HG02610 (cell line): ENCODE data around the gene TTL.
"Not testable (repeated sequence)": the region's sequence is repeated elsewhere in the genome, so short reads cannot be mapped to it uniquely, and the experiment has no call there.

Source experiments
- ATAC-seq: cut with Tn5 transposase; IDR thresholded peaks from one replicate; pipeline ENCODE4 v1.9.1; 2021; ENCODE audit warnings: mild to moderate bottlenecking, moderate library complexity; ENCODE audit not compliant: unreplicated experiment

Gene TTL

GRCh38 chr2:112481528-112482233 is at the start of gene TTL:
Gene TTL, plus strand, starts transcription at chr2:112482156. Its CDS starts 189 bp downstream, at chr2:112482345.
- ATAC-seq, result peak; percentile 68

- not testable (repeated sequence) for ATAC-seq
These were observed 49.6 kb upstream of the TTL start for GRCh38 chr2:112432390-112432734.

GRCh38 chr2:112432735-112433479 is 49.0 kb upstream of the TTL start:
- ATAC-seq, result peak; percentile 43

GRCh38 chr2:112433480-112433879 is 48.5 kb upstream of the TTL start, which contains the start of gene RGPD8:
Gene RGPD8, minus strand, starts transcription at chr2:112433645. Its CDS starts 192 bp downstream, at chr2:112433453.
- ATAC-seq, result peak; percentile 98

- ATAC-seq, result no peak
These were observed 47.8 kb upstream of the TTL start for GRCh38 chr2:112433932-112434730.

GRCh38 chr2:112434890-112435715 is 46.9 kb upstream of the TTL start:
- not testable (repeated sequence) for ATAC-seq

- not testable (repeated sequence) for ATAC-seq
These were observed 46.1 kb upstream of the TTL start for GRCh38 chr2:112435716-112436431.

GRCh38 chr2:112436993-112437392 is 45.0 kb upstream of the TTL start:
- ATAC-seq, result not testable (repeated sequence)

- ATAC-seq, result not testable (repeated sequence)
These were observed 44.5 kb upstream of the TTL start for GRCh38 chr2:112437405-112437831.

- not testable (repeated sequence) for ATAC-seq
These were observed 43.2 kb upstream of the TTL start for GRCh38 chr2:112438603-112439261.

GRCh38 chr2:112444256-112444655 is 37.7 kb upstream of the TTL start:
- not testable (repeated sequence) for ATAC-seq

- ATAC-seq, result no peak
These were observed 32.1 kb upstream of the TTL start for GRCh38 chr2:112449854-112450253.

GRCh38 chr2:112451317-112451716 is 30.6 kb upstream of the TTL start:
- no peak for ATAC-seq

- no peak for ATAC-seq
These were observed 27.4 kb upstream of the TTL start for GRCh38 chr2:112454586-112454985.

GRCh38 chr2:112459372-112459771 is 22.6 kb upstream of the TTL start:
- no peak for ATAC-seq

- ATAC-seq, result no peak
These were observed 19.8 kb upstream of the TTL start for GRCh38 chr2:112462178-112462577.

GRCh38 chr2:112463256-112463655 is 18.7 kb upstream of the TTL start:
- ATAC-seq, result no peak

- no peak for ATAC-seq
These were observed 16.6 kb upstream of the TTL start for GRCh38 chr2:112465382-112465781.

- ATAC-seq, result peak; percentile 38
These were observed 9.3 kb upstream of the TTL start for GRCh38 chr2:112472547-112473263.
